PFSK-1 (cell line): ENCODE results near the gene HOXD12.

Experiments used
- FOXP2 ChIP-seq: optimal IDR thresholded peaks from 2 replicates; pipeline ENCODE3; 2011; ENCODE audit warnings: borderline replicate concordance, control low read depth, inconsistent platforms; ENCODE audit not compliant: insufficient read depth; ENCODE audit errors: extremely low read length, extremely low read depth
- POLR2AphosphoS5 ChIP-seq: IDR thresholded peaks from 2 replicates; pipeline ENCODE4 v1.6.1; 2012; ENCODE audit warnings: low read depth, mild to moderate bottlenecking, control low read depth, low read length, moderate library complexity
- SIN3A ChIP-seq: IDR thresholded peaks from 2 replicates; pipeline ENCODE4 v1.6.1; 2012; ENCODE audit warnings: mild to moderate bottlenecking, low read length, moderate library complexity, borderline replicate concordance; ENCODE audit not compliant: insufficient read depth
- TAF1 ChIP-seq: IDR thresholded peaks from 2 replicates; pipeline ENCODE4 v1.6.1; 2012; ENCODE audit warnings: low read length, control low read depth, borderline replicate concordance; ENCODE audit not compliant: insufficient read depth
- TF ChIP-seq, protein P1 (sequence below), 2 experiments: IDR thresholded peaks; 2 replicates each; pipeline versions ENCODE4 v1.6.1 to v1.8.0; 2011 to 2012; ENCODE audit warnings: low read depth in 2 of 2, low read length in 2 of 2, control low read depth in 1 of 2, inconsistent platforms in 1 of 2, mild to moderate bottlenecking in 1 of 2, moderate library complexity in 1 of 2; ENCODE audit not compliant: insufficient read depth in 1 of 2

HOXD12 gene

DNA sequence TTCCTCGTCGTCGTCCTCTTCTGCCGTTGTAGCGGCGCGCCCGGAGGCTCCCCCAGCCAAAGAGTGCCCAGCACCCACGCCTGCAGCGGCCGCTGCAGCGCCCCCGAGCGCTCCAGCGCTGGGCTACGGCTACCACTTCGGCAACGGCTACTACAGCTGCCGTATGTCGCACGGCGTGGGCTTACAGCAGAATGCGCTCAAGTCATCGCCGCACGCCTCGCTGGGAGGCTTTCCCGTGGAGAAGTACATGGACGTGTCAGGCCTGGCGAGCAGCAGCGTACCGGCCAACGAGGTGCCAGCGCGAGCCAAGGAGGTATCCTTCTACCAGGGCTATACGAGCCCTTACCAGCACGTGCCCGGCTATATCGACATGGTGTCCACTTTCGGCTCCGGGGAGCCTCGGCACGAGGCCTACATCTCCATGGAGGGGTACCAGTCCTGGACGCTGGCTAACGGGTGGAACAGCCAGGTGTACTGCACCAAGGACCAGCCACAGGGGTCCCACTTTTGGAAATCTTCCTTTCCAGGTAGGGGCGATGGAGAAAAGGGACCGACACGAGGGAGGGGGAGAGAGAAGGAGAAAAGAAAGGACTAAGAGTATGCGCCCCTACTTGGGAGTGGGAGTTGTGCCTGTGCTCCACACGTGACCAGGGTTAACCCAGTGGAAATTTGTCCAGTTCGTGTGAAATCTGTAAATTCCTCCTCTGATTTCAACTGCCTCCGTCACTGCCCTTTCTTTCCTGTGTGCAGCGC is 6.3 kb upstream of the HOXD12 start:
- TF ChIP-seq, protein P1, sequence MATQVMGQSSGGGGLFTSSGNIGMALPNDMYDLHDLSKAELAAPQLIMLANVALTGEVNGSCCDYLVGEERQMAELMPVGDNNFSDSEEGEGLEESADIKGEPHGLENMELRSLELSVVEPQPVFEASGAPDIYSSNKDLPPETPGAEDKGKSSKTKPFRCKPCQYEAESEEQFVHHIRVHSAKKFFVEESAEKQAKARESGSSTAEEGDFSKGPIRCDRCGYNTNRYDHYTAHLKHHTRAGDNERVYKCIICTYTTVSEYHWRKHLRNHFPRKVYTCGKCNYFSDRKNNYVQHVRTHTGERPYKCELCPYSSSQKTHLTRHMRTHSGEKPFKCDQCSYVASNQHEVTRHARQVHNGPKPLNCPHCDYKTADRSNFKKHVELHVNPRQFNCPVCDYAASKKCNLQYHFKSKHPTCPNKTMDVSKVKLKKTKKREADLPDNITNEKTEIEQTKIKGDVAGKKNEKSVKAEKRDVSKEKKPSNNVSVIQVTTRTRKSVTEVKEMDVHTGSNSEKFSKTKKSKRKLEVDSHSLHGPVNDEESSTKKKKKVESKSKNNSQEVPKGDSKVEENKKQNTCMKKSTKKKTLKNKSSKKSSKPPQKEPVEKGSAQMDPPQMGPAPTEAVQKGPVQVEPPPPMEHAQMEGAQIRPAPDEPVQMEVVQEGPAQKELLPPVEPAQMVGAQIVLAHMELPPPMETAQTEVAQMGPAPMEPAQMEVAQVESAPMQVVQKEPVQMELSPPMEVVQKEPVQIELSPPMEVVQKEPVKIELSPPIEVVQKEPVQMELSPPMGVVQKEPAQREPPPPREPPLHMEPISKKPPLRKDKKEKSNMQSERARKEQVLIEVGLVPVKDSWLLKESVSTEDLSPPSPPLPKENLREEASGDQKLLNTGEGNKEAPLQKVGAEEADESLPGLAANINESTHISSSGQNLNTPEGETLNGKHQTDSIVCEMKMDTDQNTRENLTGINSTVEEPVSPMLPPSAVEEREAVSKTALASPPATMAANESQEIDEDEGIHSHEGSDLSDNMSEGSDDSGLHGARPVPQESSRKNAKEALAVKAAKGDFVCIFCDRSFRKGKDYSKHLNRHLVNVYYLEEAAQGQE (IDR thresholded peaks at IDR 0.05; ENCODE audit: insufficient read depth in 1 of 2, low read depth in 2 of 2, low read length in 2 of 2): no peak
- TF ChIP-seq POLR2AphosphoS5: no peak
- TF ChIP-seq FOXP2: no peak

- no peak for TF ChIP-seq FOXP2
- TF ChIP-seq SIN3A: no peak
- no peak for TF ChIP-seq POLR2AphosphoS5
- no peak for TF ChIP-seq TAF1
- TF ChIP-seq, protein P1 (IDR thresholded peaks at IDR 0.05; ENCODE audit: insufficient read depth in 1 of 2, low read depth in 2 of 2, low read length in 2 of 2): no peak
Measured at GRCh38 chr2:176093898-176094249, 5.7 kb upstream of the HOXD12 start.

DNA sequence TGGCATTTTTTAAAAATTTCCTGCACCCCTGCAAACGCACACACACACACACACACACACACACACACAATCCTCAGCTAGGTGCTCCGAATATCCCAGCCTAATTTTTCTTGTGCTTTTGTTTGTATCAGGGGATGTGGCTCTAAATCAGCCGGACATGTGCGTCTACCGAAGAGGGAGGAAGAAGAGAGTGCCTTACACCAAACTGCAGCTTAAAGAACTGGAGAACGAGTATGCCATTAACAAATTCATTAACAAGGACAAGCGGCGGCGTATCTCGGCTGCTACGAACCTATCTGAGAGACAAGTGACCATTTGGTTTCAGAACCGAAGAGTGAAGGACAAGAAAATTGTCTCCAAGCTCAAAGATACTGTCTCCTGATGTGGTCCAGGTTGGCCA is 5.2 kb upstream of the HOXD12 start:
- TF ChIP-seq SIN3A (no peak), TAF1 (no peak), FOXP2 (no peak), POLR2AphosphoS5 (no peak)
- TF ChIP-seq, protein P1 (IDR thresholded peaks at IDR 0.05; ENCODE audit: insufficient read depth in 1 of 2, low read depth in 2 of 2, low read length in 2 of 2): no peak

DNA sequence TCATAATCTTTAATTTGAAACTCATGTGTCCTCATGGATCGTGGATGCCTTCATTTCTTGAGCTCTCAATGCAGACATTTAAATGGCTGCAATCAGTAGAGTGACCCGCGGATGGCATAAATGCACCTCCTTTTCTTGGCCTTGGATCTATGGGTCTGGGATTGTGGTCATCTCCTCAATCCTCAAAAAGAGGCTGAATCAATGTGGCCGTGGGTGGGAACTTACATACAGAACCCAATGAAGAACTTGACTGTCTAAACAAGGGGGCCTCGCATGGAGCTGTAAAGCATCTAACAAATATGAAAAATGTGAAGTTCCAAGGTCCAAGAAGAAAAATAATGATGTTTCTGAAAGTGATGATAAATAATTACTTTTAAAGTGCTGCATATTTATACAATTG is 4.2 kb upstream of the HOXD12 start:
- TF ChIP-seq SIN3A: no peak
- TF ChIP-seq TAF1: no peak
- TF ChIP-seq, protein P1 (IDR thresholded peaks at IDR 0.05; ENCODE audit: insufficient read depth in 1 of 2, low read depth in 2 of 2, low read length in 2 of 2): no peak
- TF ChIP-seq FOXP2: no peak
- TF ChIP-seq POLR2AphosphoS5: no peak
